Heart right ventricle (tissue), 16 donors: ENCODE measurements around the gene FUZ. TPM values are rescaled to one million over a fixed set of nuclear protein-coding genes. Genes with fewer than 3 reads are reported as not detected.

Source experiments
- ATAC-seq, 8 donors: fragments of 200-7000 bp; cut with Tn5 transposase; one replicate each; pipeline ENCODE4 v1.9.1; 2020; ENCODE audit warnings: mild to moderate bottlenecking in 8 of 8, moderate library complexity in 8 of 8, moderate number of reproducible peaks in 1 of 8
- DNase-seq, 2 donors: peaks; one replicate each; pipeline ENCODE4 v3.0.0-alpha.2; 2020
- H3K27ac ChIP-seq, 10 donors: fragments of 200-600 bp; sonication (generic) in 2 of 10; one replicate each; pipeline versions ENCODE4 v1.5.0 to v1.8.0; 2020 to 2022; ENCODE audit warnings: mild to moderate bottlenecking in 3 of 10
- H3K27me3 ChIP-seq, 7 donors: fragments of 200-600 bp; one replicate each; pipeline ENCODE4 v1.8.0; 2021 to 2022; ENCODE audit warnings: mild to moderate bottlenecking in 2 of 7
- H3K36me3 ChIP-seq, 9 donors: fragments of 200-600 bp; sonication (generic) in 1 of 9; one replicate each; pipeline versions ENCODE4 v1.5.0 to v1.8.0; 2020 to 2022; ENCODE audit warnings: mild to moderate bottlenecking in 2 of 9
- H3K4me1 ChIP-seq, 9 donors: fragments of 200-600 bp; sonication (generic) in 1 of 9; one replicate each; pipeline versions ENCODE4 v1.5.0 to v1.8.0; 2020 to 2022; ENCODE audit warnings: mild to moderate bottlenecking in 4 of 9
- H3K4me3 ChIP-seq, 10 donors: fragments of 200-600 bp; sonication (generic) in 2 of 10; one replicate each; pipeline versions ENCODE4 v1.5.0 to v1.8.0; 2020 to 2022; ENCODE audit warnings: mild to moderate bottlenecking in 7 of 10, moderate library complexity in 2 of 10
- H3K9me3 ChIP-seq, 11 donors: fragments of 200-600 bp in 10 of 11; sonication (generic) in 2 of 11; one replicate each; pipeline versions ENCODE4 v1.5.0 to v1.8.0; 2013 to 2022; ENCODE audit warnings: mild to moderate bottlenecking in 2 of 11, control low read depth in 1 of 11, moderate library complexity in 1 of 11
- CTCF ChIP-seq, 9 donors: fragments of 200-600 bp; sonication (generic) in 2 of 9; IDR thresholded peaks; one replicate each; pipeline versions ENCODE4 v1.5.0 to v1.8.0; 2021 to 2022; ENCODE audit warnings: antibody characterized with exemption in 9 of 9, mild to moderate bottlenecking in 5 of 9, moderate library complexity in 1 of 9
- WGBS, 2 donors: extraction: QIAGEN DNeasy Blood & Tissue Kit; methylation state at CpG; one replicate each; pipeline ENCODE4 v1.1.7; 2013; ENCODE audit warnings: inconsistent platforms in 1 of 2; 5-methylcytosine and 5-hydroxymethylcytosine counted together
- intact Hi-C, 10 donors: fragments of 100-400 bp; cut with DNase I; formaldehyde crosslinking; loops; one replicate each; pipeline versions ENCODE4 v1.11.1 to v1.14.2; 2022
- polyA plus RNA-seq, 2 donors: library from polyadenylated mRNA; stranded (reverse); fragments of 200-250 nt; gene quantifications; one replicate each; pipeline ENCODE4 v1.2.3, GENCODE V29; 2013
- total RNA-seq, 10 donors: library from RNA; stranded (reverse); fragmentation: NEBNext Ultra II Directional in 3 of 10; extraction: Animal tissue kit (Norgen Biotek cat#: 25700) in 3 of 10; gene quantifications; one replicate each; pipeline versions ENCODE4 v1.2.1 to v1.2.4, GENCODE V29; 2021 to 2023
- donor health status: Arrhythmogenic right ventricular cardiomyopathy.
- donor health status: ischemic (EF 13 %, LVEDD 7.1; RV severe dilation, severe dysfunction).
- donor health status: healthy with polysubstance abuse.
- donor health status: DM: no; HTN: yes; CAD: no.
- donor health status: DM: no; HTN: no; CAD: no.
- donor health status: ischemic (EF 25% LVEDD 6.9; RV normal size, moderate dysfunction).
- donor health status: ischemic (EF 25% LVEDD 5.7; RV mildly dilated, moderate dysfunction).
- donor health status: healthy.
- donor health status: DM: yes; HTN: yes; CAD: no.
- donor health status: Ischemic cardiomyopathy.
- donor health status: ischemic (EF 35%, LVEDD 5.7; RV mildly dilated, moderate dysfunction).
- donor health status: nonischemic (EF 11% LVEDD 7.7; RV severe dilation, severe dysfunction).
- donor health status: DM: yes; HTN: yes; CAD: no.
- donor health status: PGD.
- donor health status: ischemic (EF 29% LVEDD 5.4; RV normal size, mild dysfunction).
- donor health status: nonischemic (EF 23%, LVEDD 6.1; RV moderate dilation, normal function).

FUZ gene
- total and polyA plus RNA-seq, 12 donors = 11.4 to 24.1 (median 14.9) TPM

- ATAC-seq (no peak), DNase-seq (no peak)
- TF ChIP-seq CTCF (IDR thresholded peaks at IDR 0.05) = no peak
- H3K36me3 ChIP-seq = peaks cover 0 to 5% (median 0%) of the 10 kb centered on the region in 9 donors
- peak overlapping the region; percentile 79 to 95 (median 88) for H3K27ac ChIP-seq
- intact Hi-C loops = loop anchor here in 4 of 10 donors (5.0 kb wide), 2 partner anchors 40 to 45 kb away; partner anchors contain the start of genes PTOV1 (in 3 of the 4) and AP2A1 (in 1 of the 4)
- WGBS, 2 donors = 40 to 44% methylated on average over 11 of the region's 11 CpGs
- H3K4me3 ChIP-seq = peak overlapping the region; percentile 42 to 86 (median 64)
- H3K4me1 ChIP-seq = peaks cover 8 to 49% (median 28%) of the 10 kb centered on the region in 9 donors
- H3K27me3 ChIP-seq = no peaks in the 10 kb centered on the region
- no peaks in the 10 kb centered on the region for H3K9me3 ChIP-seq
These were observed 568 bp downstream of the FUZ start for GRCh38 chr19:49812452-49812996.

GRCh38 chr19:49811328-49811727 lies 1.8 kb downstream of the FUZ start:
- no peaks in the 10 kb centered on the region for H3K9me3 ChIP-seq
- whole genome bisulfite sequencing, 2 donors = 93 to 94% methylated on average over 6 of the region's 6 CpGs
- no peak overlapping the region for H3K27ac ChIP-seq
- H3K27me3 ChIP-seq = no peaks in the 10 kb centered on the region
- intact Hi-C loops = loop anchor here in 4 of 10 donors (5.0 kb wide), 2 partner anchors 41 to 44 kb away; partner anchors contain the start of genes PTOV1 (in 3 of the 4) and AP2A1 (in 1 of the 4)
- no peak for TF ChIP-seq CTCF (IDR thresholded peaks at IDR 0.05)
- ATAC-seq (no peak), DNase-seq (no peak)
- H3K36me3 ChIP-seq = peaks cover 0 to 16% (median 2%) of the 10 kb centered on the region in 9 donors
- H3K4me1 ChIP-seq = peaks cover 8 to 43% (median 23%) of the 10 kb centered on the region in 9 donors
- no peak overlapping the region for H3K4me3 ChIP-seq

- WGBS, 2 donors = 86 to 96% methylated on average over 5 of the region's 5 CpGs
- intact Hi-C loops = loop anchor here in 7 of 10 donors (5.0 to 10.0 kb wide), 3 partner anchors 42 to 125 kb away; partner anchors contain the start of genes AP2A1 (in 5 of the 7), PTOV1 (in 3 of the 7) and ADM5 (in 1 of the 7)
- peaks cover 8 to 43% (median 23%) of the 10 kb centered on the region in 9 donors for H3K4me1 ChIP-seq
- peaks cover 0 to 29% (median 9%) of the 10 kb centered on the region in 9 donors for H3K36me3 ChIP-seq
- H3K4me3 ChIP-seq = peak overlapping the region in 9 of 10 donors; percentile 59 to 87 (median 85)
- no peaks in the 10 kb centered on the region for H3K27me3 ChIP-seq
- TF ChIP-seq CTCF (IDR thresholded peaks at IDR 0.05) = no peak
- no peaks in the 10 kb centered on the region for H3K9me3 ChIP-seq
- ATAC-seq (no peak), DNase-seq (no peak)
- peak overlapping the region; percentile 72 to 89 (median 84) for H3K27ac ChIP-seq
These were observed 3.1 kb downstream of the FUZ start for GRCh38 chr19:49809941-49810389.

GRCh38 chr19:49809160-49809940 lies 3.7 kb downstream of the FUZ start:
- Histone ChIP-seq H3K9me3 (no peaks in the 10 kb centered on the region), H3K27me3 (no peaks in the 10 kb centered on the region), H3K27ac (peak overlapping the region; percentile 72 to 89 (median 84)), H3K4me3 (peak overlapping the region; percentile 56 to 87 (median 82)), H3K36me3 (peaks cover 0 to 35% (median 9%) of the 10 kb centered on the region in 9 donors), H3K4me1 (peaks cover 8 to 42% (median 23%) of the 10 kb centered on the region in 9 donors)
- peak; percentile 64 to 75 for DNase-seq
- peak; percentile 19 to 59 (median 46) for ATAC-seq
- TF ChIP-seq CTCF (IDR thresholded peaks at IDR 0.05) = peak in 6 of 9 donors; percentile 6 to 54 (median 36)
- intact Hi-C loops = loop anchor here in 5 of 10 donors (5.0 to 10.0 kb wide), 2 partner anchors 42 to 125 kb away; partner anchors contain the start of genes AP2A1 (in 4 of the 5) and ADM5 (in 1 of the 5)
- WGBS, 2 donors = 7% methylated on average over 44 to 50 of the region's 50 CpGs
